NCI-H2029 treated with DMSO at 0.1 percent for 48 hours (cell line): ENCODE data around the gene URAD.

Experiments
- DNase-seq: peaks from one replicate; lab custom pipeline; 2025; lab: John Stamatoyannopoulos, UW

The URAD gene

GRCh38 chr13:27956576-27957300 is 31.8 kb downstream of the URAD start:
- no peak for DNase-seq

- no peak for DNase-seq
Measured at GRCh38 chr13:27955014-27955591, 33.4 kb downstream of the URAD start.

- no peak for DNase-seq
Measured at GRCh38 chr13:27954406-27954851, 34.1 kb downstream of the URAD start.

- no peak for DNase-seq
Measured at GRCh38 chr13:27953676-27954405, 34.7 kb downstream of the URAD start.

GRCh38 chr13:27952876-27953675 is 35.4 kb downstream of the URAD start:
- DNase-seq = no peak

- no peak for DNase-seq
Measured at GRCh38 chr13:27942972-27943371, 45.5 kb downstream of the URAD start.

- DNase-seq = no peak
Measured at GRCh38 chr13:27933580-27934328, 54.7 kb downstream of the URAD start.

GRCh38 chr13:27933118-27933517 is 55.4 kb downstream of the URAD start:
- DNase-seq = no peak

GRCh38 chr13:27929868-27930267 is 58.6 kb downstream of the URAD start:
- DNase-seq = no peak

GRCh38 chr13:27928805-27929753 is 59.4 kb downstream of the URAD start:
- DNase-seq = no peak

- DNase-seq = no peak
Measured at GRCh38 chr13:27928353-27928804, 60.1 kb downstream of the URAD start.
